HG03060 (cell line): ENCODE data around the gene TIPRL.
A peak's percentile ranks its signal among the peaks of the same experiment; 100 is the strongest.
"Not testable (repeated sequence)": the region's sequence is repeated elsewhere in the genome, so short reads cannot be mapped to it uniquely, and the experiment has no call there.

Experiments
- ATAC-seq: cut with Tn5 transposase; IDR thresholded peaks from one replicate; pipeline ENCODE4 v1.9.1; 2021; ENCODE audit warnings: low read depth, moderate number of reproducible peaks; ENCODE audit not compliant: unreplicated experiment

TIPRL gene

GRCh38 chr1:168207673-168208072 lies 28.9 kb downstream of the TIPRL start:
- not testable (repeated sequence) for ATAC-seq

- no peak for ATAC-seq
Observed at GRCh38 chr1:168210312-168210711, 31.6 kb downstream of the TIPRL start.

GRCh38 chr1:168213349-168213748 lies 34.6 kb downstream of the TIPRL start:
- no peak for ATAC-seq

GRCh38 chr1:168216171-168216570 lies 37.4 kb downstream of the TIPRL start:
- ATAC-seq, result no peak

- no peak for ATAC-seq
Observed at GRCh38 chr1:168217664-168218063, 38.9 kb downstream of the TIPRL start.

GRCh38 chr1:168218658-168219057 lies 39.9 kb downstream of the TIPRL start:
- ATAC-seq, result no peak

GRCh38 chr1:168220470-168220871 lies 41.7 kb downstream of the TIPRL start:
- no peak for ATAC-seq

- ATAC-seq, result no peak
Observed at GRCh38 chr1:168221275-168221674, 42.5 kb downstream of the TIPRL start.

- ATAC-seq, result no peak
Observed at GRCh38 chr1:168223261-168223660, 44.5 kb downstream of the TIPRL start.

GRCh38 chr1:168223681-168224540 lies 45.1 kb downstream of the TIPRL start:
- ATAC-seq, result no peak

GRCh38 chr1:168224991-168225390 lies 46.2 kb downstream of the TIPRL start:
- no peak for ATAC-seq

- ATAC-seq, result peak; percentile 42
Observed at GRCh38 chr1:168225476-168226190, 46.9 kb downstream of the TIPRL start, which contains the start of gene SFT2D2. TSS of gene SFT2D2 (plus strand) at chr1:168226004. CDS start at chr1:168226080, 76 bp downstream.

- no peak for ATAC-seq
Observed at GRCh38 chr1:168227620-168228019, 48.9 kb downstream of the TIPRL start.

- ATAC-seq, result no peak
Observed at GRCh38 chr1:168229893-168230292, 51.1 kb downstream of the TIPRL start.

GRCh38 chr1:168230709-168231108 lies 51.9 kb downstream of the TIPRL start:
- no peak for ATAC-seq

- ATAC-seq, result peak; percentile 64
Observed at GRCh38 chr1:168234846-168235547, 56.2 kb downstream of the TIPRL start.

GRCh38 chr1:168235548-168235885 lies 56.8 kb downstream of the TIPRL start:
- ATAC-seq, result no peak

- ATAC-seq, result no peak
Observed at GRCh38 chr1:168235937-168236336, 57.2 kb downstream of the TIPRL start.

GRCh38 chr1:168236836-168237611 lies 58.3 kb downstream of the TIPRL start:
- ATAC-seq, result no peak

- no peak for ATAC-seq
Observed at GRCh38 chr1:168243198-168243597, 64.4 kb downstream of the TIPRL start.
